Naive thymus-derived CD4-positive, alpha-beta T cell (primary cell): ENCODE data around the gene CDK14. TPM values are rescaled to one million over a fixed set of nuclear protein-coding genes. Genes with fewer than 3 reads are reported as not detected.
"Not testable (repeated sequence)": the region's sequence is repeated elsewhere in the genome, so short reads cannot be mapped to it uniquely, and the experiment has no call there.

ENCODE experiments used
- ATAC-seq: fragments of 150-1000 bp; cut with Tn5 transposase; 2 replicates; pipeline ENCODE4 v1.10.0; 2021; ENCODE audit warnings: mild to moderate bottlenecking, moderate library complexity
- CTCF ChIA-PET: fragments of 350-600 bp; sonication (Branson Sonifier 250); formaldehyde crosslinking; loops from one replicate; lab custom pipeline; 2021; ENCODE audit warnings: antibody characterized with exemption; lab: Charles Lee
- POLR2A ChIA-PET: fragments of 350-600 bp; sonication (Branson Sonifier 250); formaldehyde crosslinking; loops from one replicate; lab custom pipeline; 2021; ENCODE audit warnings: antibody characterized with exemption, inconsistent platforms; lab: Charles Lee
- DNase-seq, 9 donors: peaks; one replicate each; pipeline versions ENCODE4 v3.0.0 to v3.0.0-alpha.2; 2020 to 2022; ENCODE audit warnings: mixed read lengths in 1 of 9
- H3K27ac ChIP-seq: one replicate; pipeline ENCODE4 v1.7.0; 2013; ENCODE audit warnings: mild to moderate bottlenecking, low read depth, low read length, moderate library complexity
- H3K27me3 ChIP-seq, 2 donors: one replicate each; pipeline ENCODE4 v1.7.0; 2013; ENCODE audit warnings: low read length in 2 of 2, mild to moderate bottlenecking in 2 of 2, moderate library complexity in 2 of 2; ENCODE audit not compliant: control insufficient read depth in 2 of 2, insufficient read depth in 2 of 2
- H3K36me3 ChIP-seq, 3 experiments: 1 replicate in 2 of 3; 2 replicates in 1 of 3; pipeline ENCODE4 v1.7.0; 2013; ENCODE audit warnings: low read length in 3 of 3, mild to moderate bottlenecking in 3 of 3, moderate library complexity in 1 of 3; ENCODE audit not compliant: insufficient read depth in 3 of 3, control insufficient read depth in 2 of 3
- H3K4me1 ChIP-seq, 2 donors: one replicate each; pipeline ENCODE4 v1.7.0; 2013; ENCODE audit warnings: low read length in 2 of 2, mild to moderate bottlenecking in 2 of 2, moderate library complexity in 1 of 2; ENCODE audit not compliant: control insufficient read depth in 2 of 2, insufficient read depth in 2 of 2
- H3K4me3 ChIP-seq: 2 replicates; pipeline ENCODE4 v1.7.0; 2013; ENCODE audit warnings: mild to moderate bottlenecking, low read length
- H3K9me3 ChIP-seq, 3 experiments: 1 replicate in 2 of 3; 2 replicates in 1 of 3; pipeline ENCODE4 v1.7.0; 2013; ENCODE audit warnings: low read length in 3 of 3; ENCODE audit not compliant: control insufficient read depth in 2 of 3
- H3K27ac Mint-ChIP-seq, 9 donors: one replicate each; pipeline ENCODE4 v1.8.0; 2020 to 2022; ENCODE audit warnings: mixed read lengths in 9 of 9, mild to moderate bottlenecking in 8 of 9, moderate library complexity in 5 of 9, inconsistent platforms in 2 of 9
- H3K27me3 Mint-ChIP-seq, 5 donors: one replicate each; pipeline ENCODE4 v1.8.0; 2021 to 2022; ENCODE audit warnings: mixed read lengths in 5 of 5, mild to moderate bottlenecking in 1 of 5
- H3K36me3 Mint-ChIP-seq, 5 donors: one replicate each; pipeline ENCODE4 v1.8.0; 2020 to 2022; ENCODE audit warnings: mixed read lengths in 5 of 5, mild to moderate bottlenecking in 3 of 5, inconsistent platforms in 1 of 5
- H3K4me1 Mint-ChIP-seq, 7 donors: one replicate each; pipeline ENCODE4 v1.8.0; 2020 to 2022; ENCODE audit warnings: mixed read lengths in 7 of 7, mild to moderate bottlenecking in 3 of 7, inconsistent platforms in 1 of 7
- H3K4me3 Mint-ChIP-seq, 10 donors: one replicate each; pipeline ENCODE4 v1.8.0; 2020 to 2022; ENCODE audit warnings: mild to moderate bottlenecking in 10 of 10, mixed read lengths in 10 of 10, moderate library complexity in 6 of 10, inconsistent platforms in 2 of 10
- H3K9me3 Mint-ChIP-seq, 11 donors: one replicate each; pipeline ENCODE4 v1.8.0; 2020 to 2022; ENCODE audit warnings: mixed read lengths in 11 of 11, mild to moderate bottlenecking in 4 of 11, inconsistent platforms in 1 of 11, moderate library complexity in 1 of 11
- intact Hi-C, 2 donors: fragments of 100-400 bp; cut with micrococcal nuclease; formaldehyde crosslinking; loops; one replicate each; pipeline ENCODE4 v1.15.1; 2023
- polyA plus RNA-seq, 2 donors: library from polyadenylated mRNA; unstranded; fragments of 300-500 nt; fragmentation: Illumina TruSeq; gene quantifications; one replicate each; pipeline ENCODE4 v1.2.3, GENCODE V29; 2021
- total RNA-seq, 6 experiments: library from RNA in 5 of 6; stranded (reverse) in 5 of 6; gene quantifications; 1 replicate in 5 of 6; 2 replicates in 1 of 6; pipeline ENCODE4 v1.2.3 and lab custom pipeline; 2021 to 2026

Gene CDK14
- total and polyA plus RNA-seq, 7 experiments from 2014 or later = 0.05 to 9.9 (median 0.72) TPM; not detected in 1

- intact Hi-C loops = no loop called here
- Histone ChIP-seq H3K4me3 (no peak overlapping the region), H3K9me3 (no peaks in the 10 kb centered on the region), H3K36me3 (no peaks in the 10 kb centered on the region), H3K27me3 (no peaks in the 10 kb centered on the region), H3K27ac (no peak overlapping the region), H3K4me1 (no peaks in the 10 kb centered on the region)
- Mint-ChIP-seq H3K9me3 (no peaks in the 10 kb centered on the region), H3K27ac (no peak overlapping the region), H3K4me3 (no peak overlapping the region), H3K36me3 (no peaks in the 10 kb centered on the region), H3K27me3 (no peaks in the 10 kb centered on the region), H3K4me1 (no peaks in the 10 kb centered on the region)
- POLR2A ChIA-PET = no interaction called here
- ATAC-seq = peak; percentile 54
- CTCF ChIA-PET = no interaction called here
- DNase-seq = no peak
Observed at GRCh38 chr7:91165006-91165845, 569.1 kb downstream of the CDK14 start.

GRCh38 chr7:91165846-91166230 lies 569.7 kb downstream of the CDK14 start:
- H3K27ac ChIP-seq = no peak overlapping the region
- intact Hi-C loops = no loop called here

GRCh38 chr7:91168871-91169829 lies 573.0 kb downstream of the CDK14 start:
- H3K27ac ChIP-seq = no peak overlapping the region
- no peak overlapping the region for H3K4me3 ChIP-seq
- no peaks in the 10 kb centered on the region for H3K9me3 Mint-ChIP-seq
- H3K27ac Mint-ChIP-seq = no peak overlapping the region
- no peaks in the 10 kb centered on the region for H3K27me3 ChIP-seq
- intact Hi-C loops = no loop called here
- H3K36me3 ChIP-seq = no peaks in the 10 kb centered on the region
- H3K9me3 ChIP-seq = no peaks in the 10 kb centered on the region
- no peaks in the 10 kb centered on the region for H3K4me1 ChIP-seq
- H3K27me3 Mint-ChIP-seq = peaks cover 0 to 20% (median 0%) of the 10 kb centered on the region in 5 donors
- peaks cover 0 to 2% (median 0%) of the 10 kb centered on the region in 7 donors for H3K4me1 Mint-ChIP-seq
- ChIA-PET POLR2A (no interaction called here), CTCF (no interaction called here)
- ATAC-seq = no peak
- DNase-seq = no peak
- H3K36me3 Mint-ChIP-seq = peaks cover 0 to 4% (median 0%) of the 10 kb centered on the region in 5 donors
- no peak overlapping the region for H3K4me3 Mint-ChIP-seq

More at GRCh38 chr7:91165846-91166230, 569.7 kb downstream of the CDK14 start:
- no peaks in the 10 kb centered on the region for H3K36me3 ChIP-seq
- Mint-ChIP-seq H3K27ac (no peak overlapping the region), H3K9me3 (no peaks in the 10 kb centered on the region), H3K4me3 (no peak overlapping the region), H3K27me3 (no peaks in the 10 kb centered on the region), H3K36me3 (no peaks in the 10 kb centered on the region), H3K4me1 (no peaks in the 10 kb centered on the region)
- ChIA-PET POLR2A (no interaction called here), CTCF (no interaction called here)
- H3K4me1 ChIP-seq = no peaks in the 10 kb centered on the region
- no peaks in the 10 kb centered on the region for H3K9me3 ChIP-seq
- ATAC-seq (no peak), DNase-seq (no peak)
- H3K27me3 ChIP-seq = no peaks in the 10 kb centered on the region
- no peak overlapping the region for H3K4me3 ChIP-seq

GRCh38 chr7:91169830-91170191 lies 573.7 kb downstream of the CDK14 start:
- POLR2A ChIA-PET = no interaction called here
- peaks cover 0 to 2% (median 0%) of the 10 kb centered on the region in 7 donors for H3K4me1 Mint-ChIP-seq
- ATAC-seq = no peak

GRCh38 chr7:91173265-91173664 lies 577.1 kb downstream of the CDK14 start:
- H3K4me1 Mint-ChIP-seq, DNase-seq, H3K4me1 ChIP-seq, ATAC-seq, CTCF ChIA-PET, H3K9me3 ChIP-seq, H3K36me3 ChIP-seq, H3K36me3 Mint-ChIP-seq, H3K27ac Mint-ChIP-seq, H3K4me3 ChIP-seq, H3K9me3 Mint-ChIP-seq, H3K27me3 ChIP-seq, H3K4me3 Mint-ChIP-seq, POLR2A ChIA-PET, H3K27ac ChIP-seq, intact Hi-C loops: not testable (repeated sequence)
- H3K27me3 Mint-ChIP-seq = peaks cover 0 to 20% (median 0%) of the 10 kb centered on the region in 5 donors

More at GRCh38 chr7:91169830-91170191, 573.7 kb downstream of the CDK14 start:
- Mint-ChIP-seq H3K4me3 (no peak overlapping the region), H3K27me3 (peaks cover 0 to 20% (median 0%) of the 10 kb centered on the region in 5 donors), H3K36me3 (peaks cover 0 to 4% (median 0%) of the 10 kb centered on the region in 5 donors), H3K9me3 (no peaks in the 10 kb centered on the region), H3K27ac (no peak overlapping the region)
- intact Hi-C loops = no loop called here
- H3K9me3 ChIP-seq = no peaks in the 10 kb centered on the region
- CTCF ChIA-PET = no interaction called here
- H3K27me3 ChIP-seq = no peaks in the 10 kb centered on the region
- no peaks in the 10 kb centered on the region for H3K4me1 ChIP-seq
- no peak overlapping the region for H3K27ac ChIP-seq
- no peak overlapping the region for H3K4me3 ChIP-seq
- H3K36me3 ChIP-seq = no peaks in the 10 kb centered on the region
- no peak for DNase-seq

- CTCF ChIA-PET = no interaction called here
Observed at GRCh38 chr7:91180746-91181145, 584.6 kb downstream of the CDK14 start.

More at GRCh38 chr7:91180746-91181145, 584.6 kb downstream of the CDK14 start:
- no peak for DNase-seq
- POLR2A ChIA-PET = no interaction called here
- Mint-ChIP-seq H3K36me3 (no peaks in the 10 kb centered on the region), H3K9me3 (peaks cover 0 to 5% (median 0%) of the 10 kb centered on the region in 11 donors), H3K4me1 (no peaks in the 10 kb centered on the region), H3K27ac (no peak overlapping the region), H3K4me3 (no peak overlapping the region), H3K27me3 (peaks cover 0 to 6% (median 3%) of the 10 kb centered on the region in 5 donors)
- Histone ChIP-seq H3K9me3 (no peaks in the 10 kb centered on the region), H3K27me3 (no peaks in the 10 kb centered on the region), H3K27ac (no peak overlapping the region), H3K4me1 (no peaks in the 10 kb centered on the region), H3K4me3 (no peak overlapping the region), H3K36me3 (no peaks in the 10 kb centered on the region)
- ATAC-seq = no peak
- intact Hi-C loops = no loop called here
